Muscle layer of duodenum (tissue), 2 donors: ENCODE results near the gene ZNF883.

Source experiments
- H3K27ac ChIP-seq: one replicate; pipeline ENCODE4 v1.7.0; 2013; ENCODE audit warnings: mild to moderate bottlenecking, low read length
- H3K27me3 ChIP-seq: one replicate; pipeline ENCODE4 v1.7.0; 2013; ENCODE audit warnings: low read depth, mild to moderate bottlenecking, control low read depth, low read length
- H3K36me3 ChIP-seq, 2 donors: one replicate each; pipeline ENCODE4 v1.7.0; 2013; ENCODE audit warnings: low read length in 2 of 2, control low read depth in 1 of 2, mild to moderate bottlenecking in 1 of 2; ENCODE audit not compliant: insufficient read depth in 2 of 2, control insufficient read depth in 1 of 2
- H3K4me1 ChIP-seq, 2 donors: one replicate each; pipeline ENCODE4 v1.7.0; 2013; ENCODE audit warnings: low read length in 2 of 2, mild to moderate bottlenecking in 2 of 2, control low read depth in 1 of 2, moderate library complexity in 1 of 2; ENCODE audit not compliant: insufficient read depth in 2 of 2, control insufficient read depth in 1 of 2
- H3K4me3 ChIP-seq, 2 donors: one replicate each; pipeline ENCODE4 v1.7.0; 2013; ENCODE audit warnings: low read length in 2 of 2, low read depth in 1 of 2, mild to moderate bottlenecking in 1 of 2
- H3K9me3 ChIP-seq, 2 donors: one replicate each; pipeline ENCODE4 v1.7.0; 2013; ENCODE audit warnings: low read length in 2 of 2, control low read depth in 1 of 2, mild to moderate bottlenecking in 1 of 2; ENCODE audit not compliant: control insufficient read depth in 1 of 2
- donor health status: healthy.

Gene ZNF883

GRCh38 chr9:112997236-112997941 lies 14.6 kb downstream of the ZNF883 start:
- Histone ChIP-seq H3K27ac (no peak overlapping the region), H3K4me1 (no peaks in the 10 kb centered on the region), H3K36me3 (peaks cover 0 to 41% of the 10 kb centered on the region in 2 donors), H3K9me3 (peaks cover 25 to 68% of the 10 kb centered on the region in 2 donors), H3K4me3 (peak overlapping the region in 1 of 2 donors; percentile 49), H3K27me3 (no peaks in the 10 kb centered on the region)

GRCh38 chr9:112971415-112971814 lies 40.6 kb downstream of the ZNF883 start:
- Histone ChIP-seq H3K4me1 (no peaks in the 10 kb centered on the region), H3K27ac (no peak overlapping the region)

GRCh38 chr9:112970939-112971338 lies 41.1 kb downstream of the ZNF883 start:
- Histone ChIP-seq H3K27ac (no peak overlapping the region), H3K4me3 (no peak overlapping the region), H3K9me3 (peaks cover 0 to 2% of the 10 kb centered on the region in 2 donors), H3K27me3 (no peaks in the 10 kb centered on the region), H3K4me1 (no peaks in the 10 kb centered on the region), H3K36me3 (no peaks in the 10 kb centered on the region)

More at GRCh38 chr9:112971415-112971814, 40.6 kb downstream of the ZNF883 start:
- H3K36me3 ChIP-seq: no peaks in the 10 kb centered on the region
- no peak overlapping the region for H3K4me3 ChIP-seq
- H3K27me3 ChIP-seq: no peaks in the 10 kb centered on the region
- peaks cover 0 to 2% of the 10 kb centered on the region in 2 donors for H3K9me3 ChIP-seq

GRCh38 chr9:112969730-112970129 lies 42.3 kb downstream of the ZNF883 start:
- Histone ChIP-seq H3K4me1 (no peaks in the 10 kb centered on the region), H3K4me3 (no peak overlapping the region), H3K36me3 (no peaks in the 10 kb centered on the region), H3K27me3 (no peaks in the 10 kb centered on the region), H3K9me3 (peaks cover 0 to 3% of the 10 kb centered on the region in 2 donors), H3K27ac (no peak overlapping the region)

GRCh38 chr9:112955550-112955949 lies 56.4 kb downstream of the ZNF883 start:
- H3K27me3 ChIP-seq: no peaks in the 10 kb centered on the region
- no peaks in the 10 kb centered on the region for H3K4me1 ChIP-seq
- no peaks in the 10 kb centered on the region for H3K36me3 ChIP-seq
- no peak overlapping the region for H3K27ac ChIP-seq
- no peak overlapping the region for H3K4me3 ChIP-seq
- H3K9me3 ChIP-seq: no peaks in the 10 kb centered on the region

- Histone ChIP-seq H3K27ac (no peak overlapping the region), H3K27me3 (no peaks in the 10 kb centered on the region), H3K9me3 (peaks cover 13 to 28% of the 10 kb centered on the region in 2 donors), H3K4me1 (no peaks in the 10 kb centered on the region), H3K36me3 (no peaks in the 10 kb centered on the region), H3K4me3 (no peak overlapping the region)
These were observed 66.3 kb downstream of the ZNF883 start for GRCh38 chr9:112945620-112946208.

GRCh38 chr9:112939418-112939817 lies 72.6 kb downstream of the ZNF883 start:
- H3K9me3 ChIP-seq: no peaks in the 10 kb centered on the region
- H3K27ac ChIP-seq: no peak overlapping the region
- no peaks in the 10 kb centered on the region for H3K36me3 ChIP-seq
- H3K4me3 ChIP-seq: no peak overlapping the region
- no peaks in the 10 kb centered on the region for H3K4me1 ChIP-seq
- H3K27me3 ChIP-seq: no peaks in the 10 kb centered on the region

GRCh38 chr9:112933696-112934095 lies 78.3 kb downstream of the ZNF883 start:
- Histone ChIP-seq H3K36me3 (no peaks in the 10 kb centered on the region), H3K4me1 (no peaks in the 10 kb centered on the region), H3K27ac (no peak overlapping the region), H3K9me3 (no peaks in the 10 kb centered on the region), H3K27me3 (peaks cover 3% of the 10 kb centered on the region), H3K4me3 (no peak overlapping the region)

- no peak overlapping the region for H3K27ac ChIP-seq
- H3K4me1 ChIP-seq: no peaks in the 10 kb centered on the region
- no peak overlapping the region for H3K4me3 ChIP-seq
- no peaks in the 10 kb centered on the region for H3K36me3 ChIP-seq
- no peaks in the 10 kb centered on the region for H3K27me3 ChIP-seq
- H3K9me3 ChIP-seq: no peaks in the 10 kb centered on the region
These were observed 86.8 kb downstream of the ZNF883 start for GRCh38 chr9:112925058-112925641.

- H3K9me3 ChIP-seq: no peaks in the 10 kb centered on the region
These were observed 90.4 kb downstream of the ZNF883 start for GRCh38 chr9:112921549-112921948.

GRCh38 chr9:112917987-112918362 lies 94.0 kb downstream of the ZNF883 start:
- H3K9me3 ChIP-seq: no peaks in the 10 kb centered on the region
- no peak overlapping the region for H3K4me3 ChIP-seq
- no peaks in the 10 kb centered on the region for H3K27me3 ChIP-seq
- H3K36me3 ChIP-seq: no peaks in the 10 kb centered on the region
- H3K4me1 ChIP-seq: no peaks in the 10 kb centered on the region
- H3K27ac ChIP-seq: no peak overlapping the region

More at GRCh38 chr9:112921549-112921948, 90.4 kb downstream of the ZNF883 start:
- no peak overlapping the region for H3K27ac ChIP-seq
- H3K4me3 ChIP-seq: no peak overlapping the region
- H3K27me3 ChIP-seq: no peaks in the 10 kb centered on the region
- no peaks in the 10 kb centered on the region for H3K4me1 ChIP-seq
- no peaks in the 10 kb centered on the region for H3K36me3 ChIP-seq
